GM11168 (cell line): Measurements from ENCODE around the gene LCNL1.

Source experiments
- in situ Hi-C: fragments of 300-500 bp; cut with MboI; formaldehyde crosslinking; loops from one replicate; pipeline ENCODE4 v1.12.0; 2022; ENCODE audit warnings: low sequenced_read_pairs; ENCODE audit not compliant: unreplicated experiment

LCNL1 gene

GRCh38 chr9:137007816-137008270 lies 25.1 kb downstream of the LCNL1 start:
- in situ Hi-C loops = no loop called here

DNA sequence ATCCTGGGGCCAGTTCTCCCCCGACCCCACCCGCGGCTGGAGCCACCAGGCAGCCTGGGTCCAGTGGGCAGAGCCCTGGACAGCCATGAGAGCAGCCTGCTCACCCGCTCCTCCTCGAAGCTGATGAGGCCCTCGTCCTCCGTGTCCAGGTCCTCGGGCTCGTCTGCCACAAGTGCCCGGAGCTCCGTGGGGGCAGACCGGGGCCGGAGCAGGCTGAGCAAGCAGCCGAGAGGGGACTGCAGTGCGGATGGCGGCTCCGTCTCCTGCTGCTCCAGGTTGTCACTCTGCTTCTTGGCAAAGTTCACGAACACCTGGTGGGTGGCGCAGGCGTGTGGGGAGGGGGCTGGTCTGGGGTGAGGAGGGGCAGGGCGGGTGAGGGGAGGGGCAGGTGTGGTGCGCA lies 25.5 kb downstream of the LCNL1 start:
- in situ Hi-C loops = no loop called here

GRCh38 chr9:137009217-137009616 lies 26.4 kb downstream of the LCNL1 start:
- in situ Hi-C loops = no loop called here

DNA sequence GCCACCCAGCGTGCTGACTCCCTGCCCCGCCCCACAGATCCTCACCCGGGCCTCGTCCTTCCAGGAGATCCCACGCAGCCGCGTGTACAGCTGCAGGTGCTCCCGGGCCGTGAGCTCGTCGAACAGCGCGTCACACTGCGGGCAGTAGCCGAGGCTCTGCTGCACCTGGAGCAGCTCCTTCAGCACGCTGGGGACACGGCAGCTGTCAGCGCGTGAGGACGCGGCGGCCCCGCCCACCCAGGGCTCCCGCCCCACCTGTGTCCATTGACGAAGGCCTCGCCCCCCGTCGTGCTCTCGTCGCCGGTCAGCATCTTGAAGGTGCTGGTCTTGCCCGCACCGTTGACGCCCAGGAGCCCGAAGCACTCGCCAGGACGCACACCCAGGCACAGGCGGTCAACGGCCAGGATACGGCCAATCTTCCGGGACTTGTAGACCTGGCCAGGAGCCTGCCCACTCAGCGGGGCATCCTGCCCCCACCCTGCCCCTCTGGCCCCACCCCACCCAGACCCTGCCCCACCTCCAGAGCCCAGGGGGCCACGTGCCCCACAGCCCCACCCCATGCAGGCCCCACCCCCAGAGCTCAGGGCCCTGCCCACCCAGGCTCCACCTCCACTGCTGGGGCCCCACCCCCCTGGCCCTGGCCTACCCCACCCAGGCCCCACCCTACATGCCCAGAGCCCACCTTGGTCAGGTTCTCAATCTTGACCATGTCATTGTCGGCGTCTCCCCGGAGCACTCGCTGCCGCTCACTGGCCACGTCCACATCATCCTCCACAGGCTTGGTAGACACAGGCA lies 27.3 kb downstream of the LCNL1 start:
- in situ Hi-C loops = no loop called here

GRCh38 chr9:137011156-137011555 lies 28.4 kb downstream of the LCNL1 start:
- in situ Hi-C loops = no loop called here

- in situ Hi-C loops = no loop called here
Observed at GRCh38 chr9:137011907-137012675, 29.3 kb downstream of the LCNL1 start.

DNA sequence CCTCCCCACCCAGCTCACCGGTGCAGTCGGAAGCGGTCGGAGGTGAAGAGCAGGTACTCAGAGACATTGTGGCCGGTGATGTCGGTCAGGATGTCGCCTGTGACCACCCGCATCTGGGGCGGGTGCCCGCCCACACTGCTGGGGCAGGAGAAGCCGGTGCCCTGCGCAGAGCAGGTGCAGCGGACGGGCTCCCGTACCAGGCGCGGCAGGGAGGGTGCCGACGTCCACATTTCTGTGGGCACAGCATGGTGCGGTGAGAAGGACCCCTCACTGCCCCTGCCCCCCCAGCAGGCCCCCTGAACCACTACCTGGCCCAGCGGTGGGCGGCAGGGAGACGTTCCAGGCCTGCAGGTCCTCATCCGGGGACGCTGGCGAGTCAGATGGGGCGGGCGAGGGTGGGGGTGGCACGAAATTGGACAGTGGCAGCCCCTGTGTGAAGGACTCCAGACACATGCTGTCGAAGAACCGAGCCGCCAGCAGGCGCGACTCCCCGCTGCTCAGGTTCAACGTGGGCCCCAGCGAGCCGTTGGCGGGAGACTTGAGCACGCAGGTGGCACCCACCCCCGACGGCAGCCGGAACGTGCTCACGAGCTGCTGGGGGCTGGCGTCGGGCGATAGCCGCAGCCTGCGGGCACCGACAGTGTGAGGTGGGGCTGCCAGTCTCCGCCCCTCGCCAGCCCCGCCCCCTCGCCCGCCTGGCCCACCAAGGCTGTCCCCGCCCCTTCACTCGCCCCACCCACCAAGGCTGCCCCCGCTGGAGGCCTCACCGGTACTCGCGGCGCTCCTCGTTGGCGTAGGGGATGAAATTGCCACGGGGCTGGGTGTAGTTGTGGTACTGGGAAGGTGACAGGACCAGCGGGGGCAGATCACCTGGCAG lies 30.1 kb downstream of the LCNL1 start:
- in situ Hi-C loops = no loop called here

DNA sequence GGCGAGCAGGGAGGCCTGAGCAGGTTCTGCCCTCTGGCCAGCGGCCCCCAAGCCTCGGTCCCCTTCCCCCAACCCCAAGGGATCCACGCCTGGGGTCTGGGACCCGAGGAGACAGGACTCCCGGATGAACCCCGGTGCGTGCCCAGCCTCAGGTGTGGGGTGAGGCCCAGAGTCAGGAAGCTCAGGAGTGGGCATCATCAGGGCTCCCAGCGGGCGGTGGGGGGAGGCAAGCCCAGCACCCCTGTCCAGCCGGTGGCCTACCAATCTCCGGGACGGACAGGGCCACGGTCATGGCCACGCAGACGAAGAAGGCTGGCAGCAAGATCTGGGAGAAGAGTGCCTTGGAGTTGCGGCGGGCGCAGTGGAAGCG lies 30.8 kb downstream of the LCNL1 start:
- in situ Hi-C loops = no loop called here

DNA sequence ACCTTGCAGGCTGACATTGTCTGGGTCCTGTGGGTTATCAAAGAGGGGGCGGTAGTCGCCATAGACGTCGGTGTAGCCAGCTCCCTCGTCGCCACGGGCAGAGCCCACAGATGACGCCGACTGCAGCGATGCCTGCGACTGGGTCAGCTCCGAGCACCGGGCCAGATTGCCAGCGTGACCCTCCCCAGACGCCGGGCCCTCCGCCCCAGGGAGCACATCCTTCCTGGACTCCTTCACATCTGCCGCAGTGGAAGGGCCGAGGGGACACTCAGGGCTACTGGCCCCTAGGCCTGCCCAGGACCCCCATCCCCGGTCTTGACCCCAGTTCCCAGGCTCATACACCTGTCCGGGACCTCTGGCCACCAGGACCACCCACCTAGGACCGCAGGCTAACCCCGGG lies 31.4 kb downstream of the LCNL1 start:
- in situ Hi-C loops = no loop called here

DNA sequence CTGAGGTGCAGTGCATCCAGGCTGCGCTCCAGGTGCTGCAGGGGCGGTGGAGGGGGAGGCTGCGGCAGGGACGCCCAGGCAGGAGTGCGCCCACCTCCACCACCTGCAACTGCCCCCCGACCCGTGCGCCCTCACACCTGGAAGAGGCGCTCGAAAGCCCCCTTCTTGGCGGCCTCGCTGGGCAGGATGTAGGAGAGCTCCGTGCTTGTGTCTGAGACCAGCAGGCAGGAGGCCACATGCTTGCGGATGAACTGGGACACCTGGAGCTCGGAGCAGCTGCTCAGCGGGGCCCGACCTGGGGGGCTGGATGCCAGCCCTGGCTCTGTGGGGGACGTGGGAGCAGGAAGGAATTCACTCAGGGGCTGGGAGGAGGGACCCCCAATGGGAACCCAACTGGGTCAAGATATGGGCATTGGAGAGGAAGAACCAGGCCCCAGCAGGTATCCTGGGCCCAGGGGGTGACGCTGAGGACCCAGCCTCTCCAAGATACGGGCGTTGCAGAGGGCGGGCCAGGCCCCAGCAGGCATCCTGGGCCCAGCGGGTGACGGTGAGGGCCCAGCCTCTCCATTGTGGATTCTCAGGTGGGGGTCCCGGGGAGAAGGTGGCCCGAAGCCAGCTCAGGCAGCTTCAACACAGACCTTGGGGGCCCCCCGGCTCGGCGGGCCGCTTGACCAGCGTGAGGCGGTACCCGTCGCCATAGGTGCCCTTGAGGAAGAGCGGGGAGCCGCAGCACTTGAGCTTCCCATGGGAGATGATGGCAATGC lies 32.2 kb downstream of the LCNL1 start:
- in situ Hi-C loops = no loop called here

DNA sequence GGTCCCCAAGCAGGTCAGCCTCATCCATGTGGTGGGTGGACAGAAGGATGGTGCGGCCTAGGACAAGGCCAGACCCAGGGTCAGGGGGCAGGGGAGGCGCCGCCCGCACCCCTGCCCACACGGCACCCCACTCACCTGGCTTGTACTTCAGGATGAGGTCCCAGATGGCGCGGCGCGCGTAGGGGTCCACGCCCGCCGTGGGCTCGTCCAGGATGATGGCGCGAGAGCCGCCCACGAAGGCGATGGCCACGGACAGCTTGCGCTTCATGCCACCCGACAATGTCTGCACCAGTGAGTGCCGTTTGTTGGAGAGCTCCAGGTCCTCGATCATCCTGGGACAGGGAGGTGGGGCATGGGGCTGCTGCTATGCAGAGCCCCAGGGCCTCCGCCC lies 32.7 kb downstream of the LCNL1 start:
- in situ Hi-C loops = no loop called here

DNA sequence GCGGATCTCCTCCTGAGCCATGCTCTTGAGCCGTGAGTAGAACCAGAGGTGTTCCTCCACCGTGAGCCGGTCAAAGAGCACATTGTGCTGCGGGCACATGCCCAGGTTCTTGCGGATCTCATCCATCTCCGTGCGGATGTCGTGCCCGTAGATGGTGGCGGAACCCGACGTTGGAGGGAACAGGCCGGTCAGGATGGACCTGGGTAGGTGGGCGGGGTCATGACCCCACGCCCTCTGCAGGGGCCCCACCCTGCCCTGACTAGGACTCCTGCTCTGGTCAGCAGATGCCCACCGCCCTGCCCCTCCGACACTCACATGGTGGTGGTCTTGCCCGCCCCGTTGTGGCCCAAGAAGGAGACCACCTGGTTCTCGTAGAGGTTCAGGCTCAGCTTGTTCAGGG lies 33.2 kb downstream of the LCNL1 start:
- in situ Hi-C loops = no loop called here

DNA sequence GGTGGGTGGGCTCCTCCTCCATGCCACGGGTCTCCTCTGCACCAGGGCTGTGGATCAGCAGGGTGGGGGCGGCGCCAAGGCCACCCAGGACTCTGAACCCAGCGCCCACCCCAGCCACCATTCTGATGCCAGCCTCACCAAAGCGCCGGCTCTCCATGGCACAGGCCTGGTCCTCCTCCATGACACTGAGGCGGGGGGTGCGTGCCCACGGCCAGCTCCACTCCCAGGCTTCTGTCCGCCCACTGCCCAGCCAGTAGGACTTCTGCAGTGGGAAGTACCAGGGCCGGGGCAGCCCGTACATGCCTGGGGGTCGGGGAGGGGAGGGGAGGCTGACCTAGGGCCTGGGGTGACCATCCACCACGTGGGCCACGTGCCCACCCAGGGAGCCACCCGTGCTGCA lies 33.6 kb downstream of the LCNL1 start:
- in situ Hi-C loops = no loop called here

DNA sequence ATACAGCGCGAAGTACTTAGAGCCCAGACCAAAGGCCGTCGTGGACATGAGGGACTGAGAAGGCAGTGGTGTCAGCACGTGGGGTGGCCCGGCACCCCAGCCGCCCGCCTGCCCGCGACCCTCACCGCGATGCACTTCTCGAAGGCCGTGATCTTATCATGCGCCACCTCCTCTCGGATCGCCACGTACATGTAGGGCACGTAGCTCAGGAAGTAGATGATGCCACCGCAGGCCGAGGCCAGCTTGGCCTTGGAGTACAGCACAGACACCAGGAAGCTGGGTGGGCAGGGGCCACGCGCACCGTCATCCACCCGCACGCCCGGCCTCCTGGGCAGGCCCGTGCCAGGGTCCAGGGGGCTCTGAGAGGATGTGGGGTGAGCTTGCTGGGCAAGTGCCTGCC lies 34.3 kb downstream of the LCNL1 start:
- in situ Hi-C loops = no loop called here

- in situ Hi-C loops = no loop called here
Observed at GRCh38 chr9:137017791-137018497, 35.2 kb downstream of the LCNL1 start.

GRCh38 chr9:137018761-137019559 lies 36.2 kb downstream of the LCNL1 start:
- in situ Hi-C loops = no loop called here

DNA sequence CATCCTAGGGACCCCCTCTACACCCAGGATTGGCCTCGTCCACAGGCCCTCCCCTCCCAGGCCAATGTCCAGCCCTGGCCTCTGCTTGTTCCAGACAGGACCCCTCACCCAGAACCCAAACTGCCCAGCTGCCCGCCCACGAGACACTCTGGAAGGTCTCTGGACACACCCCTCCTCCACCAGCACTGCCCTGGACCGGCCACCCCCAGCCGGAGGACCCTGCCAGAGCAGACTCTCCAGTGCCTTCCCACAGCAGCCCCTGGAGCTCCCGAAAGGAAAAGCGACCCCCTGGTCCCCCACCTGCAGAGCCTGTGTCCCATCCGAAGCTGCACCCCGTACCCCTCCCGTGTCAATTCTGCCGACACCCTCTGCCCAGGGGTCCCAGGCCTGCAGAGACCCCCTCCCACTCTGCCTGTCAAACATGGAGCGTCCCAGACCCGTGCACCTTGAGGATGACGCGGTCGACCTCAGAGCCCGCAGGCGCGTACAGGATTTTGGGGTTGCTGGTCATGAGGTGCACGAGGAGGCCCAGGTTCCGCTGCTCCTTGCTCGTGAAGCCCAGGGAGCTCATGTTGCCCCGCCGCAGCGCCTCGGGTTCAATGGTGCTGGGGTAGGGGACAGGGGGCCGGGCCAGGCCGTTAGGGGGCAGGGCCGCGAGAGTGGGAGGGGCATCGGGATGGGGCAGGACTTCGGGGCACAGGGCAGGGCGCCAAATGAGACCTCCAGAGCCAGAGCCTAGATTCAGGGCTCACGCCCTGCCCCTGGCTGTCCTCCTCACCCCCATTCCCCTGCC lies 37.3 kb downstream of the LCNL1 start:
- in situ Hi-C loops = no loop called here
